HEK293 (cell line): ENCODE measurements around the gene ANKRD16.

ENCODE experiments used
- CTCF ChIA-PET: fragments of 350-600 bp; formaldehyde crosslinking; extraction: SDS; loops from one replicate; lab custom pipeline; 2021; ENCODE audit warnings: antibody characterized with exemption; lab: Yijun Ruan, JAX
- POLR2A ChIA-PET: fragments of 300-600 bp; formaldehyde crosslinking; extraction: SDS; loops from one replicate; lab custom pipeline; 2020; ENCODE audit warnings: antibody characterized with exemption, inconsistent platforms; lab: Yijun Ruan, JAX
- H3K27ac ChIP-seq: fragments of 200-500 bp; sonication (Bioruptor generic); 2 replicates; pipeline ENCODE4 v1.5.1; 2014; ENCODE audit warnings: low read depth, low read length, control low read depth, inconsistent platforms; ENCODE audit errors: extremely low read depth
- H3K36me3 ChIP-seq, 2 experiments: fragments of 200-500 bp in 1 of 2; sonication (Bioruptor generic) in 1 of 2; 1 replicate in 1 of 2; 2 replicates in 1 of 2; pipeline ENCODE4 v1.5.1; 2014 to 2017; ENCODE audit warnings: inconsistent platforms in 2 of 2, low read length in 2 of 2; ENCODE audit not compliant: control insufficient read depth in 2 of 2, insufficient read depth in 1 of 2
- H3K4me1 ChIP-seq: fragments of 200-500 bp; sonication (Bioruptor generic); 2 replicates; pipeline ENCODE4 v1.5.1; 2014; ENCODE audit warnings: mild to moderate bottlenecking, low read length, inconsistent platforms; ENCODE audit not compliant: control insufficient read depth, insufficient read depth
- H3K4me3 ChIP-seq: 2 replicates; pipeline ENCODE4 v1.5.1; 2011; ENCODE audit warnings: low read depth, mild to moderate bottlenecking, control low read depth, low read length, moderate library complexity
- H3K9me3 ChIP-seq: fragments of 200-500 bp; sonication (Bioruptor generic); 2 replicates; pipeline ENCODE4 v1.5.1; 2014; ENCODE audit warnings: low read depth, low read length, inconsistent platforms; ENCODE audit not compliant: control insufficient read depth, insufficient read depth
- FEZF1 ChIP-seq: fragments of 450-650 bp; formaldehyde crosslinking; IDR thresholded peaks from 2 replicates; pipeline ENCODE4 v1.5.1; 2016; ENCODE audit warnings: missing biosample characterization, missing genetic modification characterization
- GLI2 ChIP-seq: fragments of 450-650 bp; formaldehyde crosslinking; IDR thresholded peaks from 2 replicates; pipeline ENCODE4; 2017; ENCODE audit warnings: missing biosample characterization, missing genetic modification characterization, low read depth, borderline replicate concordance
- GLIS1 ChIP-seq: fragments of 450-650 bp; formaldehyde crosslinking; IDR thresholded peaks from 2 replicates; pipeline ENCODE4 v1.5.1; 2016; ENCODE audit warnings: missing biosample characterization, missing genetic modification characterization
- IKZF3 ChIP-seq: fragments of 450-650 bp; IDR thresholded peaks from 2 replicates; pipeline ENCODE4 v1.5.0; 2018; ENCODE audit warnings: missing biosample characterization, mild to moderate bottlenecking, missing genetic modification characterization, moderate library complexity
- PRDM1 ChIP-seq: fragments of 450-650 bp; formaldehyde crosslinking; IDR thresholded peaks from 2 replicates; pipeline ENCODE4; 2016; ENCODE audit warnings: missing biosample characterization, missing genetic modification characterization
- SCRT2 ChIP-seq: fragments of 450-650 bp; formaldehyde crosslinking; IDR thresholded peaks from 2 replicates; pipeline ENCODE4 v1.5.1; 2016; ENCODE audit warnings: missing biosample characterization, missing genetic modification characterization
- SETDB1 ChIP-seq: IDR thresholded peaks from one replicate; pipeline ENCODE4 v1.6.1; 2017; ENCODE audit warnings: mild to moderate bottlenecking, low read length, moderate library complexity, mixed read lengths; ENCODE audit not compliant: insufficient read length
- TCF7L2 ChIP-seq: IDR thresholded peaks from 2 replicates; pipeline ENCODE4 v1.6.1; 2011; ENCODE audit warnings: low read depth, mild to moderate bottlenecking, inconsistent platforms, low read length, moderate library complexity, borderline replicate concordance
- ZBTB17 ChIP-seq: fragments of 450-650 bp; formaldehyde crosslinking; IDR thresholded peaks from 2 replicates; pipeline ENCODE4 v1.5.1; 2016; ENCODE audit warnings: missing biosample characterization, missing genetic modification characterization
- ZNF112 ChIP-seq: fragments of 450-650 bp; formaldehyde crosslinking; IDR thresholded peaks from 2 replicates; pipeline ENCODE4 v1.5.0; 2017; ENCODE audit warnings: missing biosample characterization, missing genetic modification characterization
- ZNF157 ChIP-seq: fragments of 450-650 bp; formaldehyde crosslinking; IDR thresholded peaks from 2 replicates; pipeline ENCODE4 v1.5.1; 2016; ENCODE audit warnings: missing biosample characterization, missing genetic modification characterization
- ZNF175 ChIP-seq: fragments of 450-650 bp; formaldehyde crosslinking; IDR thresholded peaks from 2 replicates; pipeline ENCODE4 v1.5.1; 2016; ENCODE audit warnings: missing biosample characterization, missing genetic modification characterization
- ZNF274 ChIP-seq, 2 experiments: fragments of 200-500 bp in 1 of 2; fragments of 450-650 bp in 1 of 2; sonication (Bioruptor generic) in 1 of 2; formaldehyde crosslinking in 1 of 2; IDR thresholded peaks; 2 replicates each; pipeline versions ENCODE4 v1.5.1 to v1.6.1; 2014 to 2016; ENCODE audit warnings: borderline replicate concordance in 1 of 2, inconsistent platforms in 1 of 2, low read length in 1 of 2, missing biosample characterization in 1 of 2, missing genetic modification characterization in 1 of 2
- ZNF335 ChIP-seq: fragments of 450-650 bp; formaldehyde crosslinking; conservative IDR thresholded peaks from 2 replicates; pipeline ENCODE4 v1.5.1; 2016; ENCODE audit warnings: missing biosample characterization, missing genetic modification characterization
- ZNF366 ChIP-seq: fragments of 450-650 bp; formaldehyde crosslinking; conservative IDR thresholded peaks from 2 replicates; pipeline ENCODE4 v1.5.1; 2016; ENCODE audit warnings: missing biosample characterization, missing genetic modification characterization
- ZNF37A ChIP-seq: fragments of 450-650 bp; IDR thresholded peaks from 2 replicates; pipeline ENCODE4 v1.5.1; 2018; ENCODE audit warnings: missing biosample characterization, missing genetic modification characterization
- ZNF394 ChIP-seq: fragments of 450-650 bp; formaldehyde crosslinking; IDR thresholded peaks from 2 replicates; pipeline ENCODE4 v1.5.1; 2016; ENCODE audit warnings: missing biosample characterization, missing genetic modification characterization, mild to moderate bottlenecking, moderate library complexity, borderline replicate concordance
- ZNF426 ChIP-seq: fragments of 450-650 bp; formaldehyde crosslinking; IDR thresholded peaks from 2 replicates; pipeline ENCODE4 v1.5.1; 2017; ENCODE audit warnings: missing biosample characterization, missing genetic modification characterization, mild to moderate bottlenecking, inconsistent platforms, moderate library complexity
- ZNF473 ChIP-seq: fragments of 450-650 bp; formaldehyde crosslinking; IDR thresholded peaks from 2 replicates; pipeline ENCODE4 v1.5.1; 2017; ENCODE audit warnings: missing biosample characterization, missing genetic modification characterization
- ZNF555 ChIP-seq: fragments of 450-650 bp; formaldehyde crosslinking; conservative IDR thresholded peaks from 2 replicates; pipeline ENCODE4 v1.5.1; 2017; ENCODE audit warnings: missing biosample characterization, mild to moderate bottlenecking, missing genetic modification characterization, inconsistent platforms
- ZNF596 ChIP-seq: fragments of 450-650 bp; IDR thresholded peaks from 2 replicates; pipeline ENCODE4 v1.5.0; 2018; ENCODE audit warnings: missing biosample characterization, mild to moderate bottlenecking, missing genetic modification characterization, moderate library complexity
- ZNF776 ChIP-seq: fragments of 450-650 bp; formaldehyde crosslinking; IDR thresholded peaks from 2 replicates; pipeline ENCODE4 v1.5.0; 2017; ENCODE audit warnings: missing biosample characterization, missing genetic modification characterization, borderline replicate concordance
- ZNF777 ChIP-seq: fragments of 450-650 bp; formaldehyde crosslinking; IDR thresholded peaks from 2 replicates; pipeline ENCODE4 v1.5.1; 2017; ENCODE audit warnings: missing biosample characterization, missing genetic modification characterization, borderline replicate concordance
- TF ChIP-seq, protein P1 (sequence below): fragments of 450-650 bp; formaldehyde crosslinking; IDR thresholded peaks from 2 replicates; pipeline ENCODE4 v1.5.1; 2017; ENCODE audit warnings: missing biosample characterization, mild to moderate bottlenecking, missing genetic modification characterization, moderate library complexity
- TF ChIP-seq, protein P2 (sequence below): fragments of 450-650 bp; formaldehyde crosslinking; IDR thresholded peaks from 2 replicates; pipeline ENCODE4 v1.5.1; 2016; ENCODE audit warnings: missing biosample characterization, missing genetic modification characterization, low read depth
- TF ChIP-seq, protein P3 (sequence below): fragments of 450-650 bp; formaldehyde crosslinking; IDR thresholded peaks from 2 replicates; pipeline ENCODE4 v1.5.1; 2016; ENCODE audit warnings: missing biosample characterization, missing genetic modification characterization

ANKRD16 gene

DNA sequence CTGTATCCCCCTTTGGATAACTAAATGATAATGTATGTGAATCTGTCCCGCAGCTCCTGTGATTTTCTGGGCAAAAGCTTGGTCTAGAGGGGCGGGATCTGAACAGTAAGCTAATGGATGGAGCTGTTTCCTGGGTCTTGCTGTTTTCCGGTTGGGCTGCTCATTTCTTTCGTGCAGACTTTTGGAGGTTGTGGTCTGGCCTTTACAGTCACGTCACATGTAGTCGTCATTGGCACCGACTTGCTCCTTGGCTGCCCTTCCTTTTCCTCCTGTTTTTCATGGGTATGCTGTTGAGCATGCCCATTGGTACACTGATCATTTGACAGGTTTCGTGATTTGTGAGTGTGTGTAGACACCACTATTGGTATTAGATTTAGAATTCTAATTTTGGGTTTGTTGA is 2.3 kb upstream of the ANKRD16 start:
- Histone ChIP-seq H3K9me3 (no peaks in the 10 kb centered on the region), H3K36me3 (peaks cover 0 to 53% of the 10 kb centered on the region in 2 experiments; a peak in 2 of 3 replicates)
- POLR2A ChIA-PET: no interaction called here

DNA sequence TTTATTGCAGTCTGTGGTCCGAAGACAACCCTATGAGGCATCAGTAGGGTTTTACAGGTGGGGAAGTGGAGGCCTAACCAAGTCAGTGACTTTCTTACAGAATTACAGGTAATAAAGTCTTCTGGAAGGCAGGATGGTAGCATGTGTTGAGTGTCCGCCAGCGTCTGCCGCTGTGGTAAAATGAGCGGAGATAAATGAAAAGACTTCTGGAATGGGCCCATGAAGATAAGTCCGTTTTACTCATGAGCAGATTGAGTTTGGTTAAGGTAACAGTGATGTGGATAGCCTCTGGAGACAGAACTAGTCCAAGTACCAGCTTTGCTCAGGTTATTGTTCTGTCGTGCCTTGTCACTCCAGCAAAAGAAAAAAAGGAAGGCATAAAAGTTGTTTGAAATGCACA is 1.3 kb upstream of the ANKRD16 start:
- peak overlapping the region; percentile 61 for H3K4me3 ChIP-seq
- ChIA-PET POLR2A (interaction anchor here (0.5 to 2.1 kb wide), 5 partner anchors 10 to 225 kb away, joined by 3 to 35 read pairs (median 8); partner anchors contain the start of genes ASB13 and GDI2), CTCF (interaction anchor here (0.7 kb wide), 1 partner anchor 204 kb away, joined by 6 read pairs; no protein-coding TSS in a partner anchor)
- TF ChIP-seq ZNF596 (tag by site-specific recombination): no peak
- H3K9me3 ChIP-seq: no peaks in the 10 kb centered on the region
- H3K4me1 ChIP-seq: 0 out of 2 replicates have a peak, but pooled peaks cover 4% of the 10 kb centered on the region
- H3K27ac ChIP-seq: peak overlapping the region; percentile 16; the same call in 1 of the 2 replicates
- peaks cover 8 to 53% of the 10 kb centered on the region in 2 experiments for H3K36me3 ChIP-seq

More for the DNA sequence above, 2.3 kb upstream of the ANKRD16 start:
- CTCF ChIA-PET: interaction anchor here (0.7 kb wide), 1 partner anchor 198 kb away, joined by 3 read pairs; no protein-coding TSS in a partner anchor
- no peak for TF ChIP-seq ZNF776 (tag by site-specific recombination)
- TF ChIP-seq FEZF1: peak; percentile 48
- TF ChIP-seq, protein P1, sequence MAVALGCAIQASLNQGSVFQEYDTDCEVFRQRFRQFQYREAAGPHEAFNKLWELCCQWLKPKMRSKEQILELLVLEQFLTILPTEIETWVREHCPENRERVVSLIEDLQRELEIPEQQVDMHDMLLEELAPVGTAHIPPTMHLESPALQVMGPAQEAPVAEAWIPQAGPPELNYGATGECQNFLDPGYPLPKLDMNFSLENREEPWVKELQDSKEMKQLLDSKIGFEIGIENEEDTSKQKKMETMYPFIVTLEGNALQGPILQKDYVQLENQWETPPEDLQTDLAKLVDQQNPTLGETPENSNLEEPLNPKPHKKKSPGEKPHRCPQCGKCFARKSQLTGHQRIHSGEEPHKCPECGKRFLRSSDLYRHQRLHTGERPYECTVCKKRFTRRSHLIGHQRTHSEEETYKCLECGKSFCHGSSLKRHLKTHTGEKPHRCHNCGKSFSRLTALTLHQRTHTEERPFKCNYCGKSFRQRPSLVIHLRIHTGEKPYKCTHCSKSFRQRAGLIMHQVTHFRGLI (tag by site-specific recombination): peak; percentile 89
- no peak for TF ChIP-seq SCRT2 (tag by site-specific recombination)
- no peak for TF ChIP-seq ZNF394
- TF ChIP-seq, protein P2, sequence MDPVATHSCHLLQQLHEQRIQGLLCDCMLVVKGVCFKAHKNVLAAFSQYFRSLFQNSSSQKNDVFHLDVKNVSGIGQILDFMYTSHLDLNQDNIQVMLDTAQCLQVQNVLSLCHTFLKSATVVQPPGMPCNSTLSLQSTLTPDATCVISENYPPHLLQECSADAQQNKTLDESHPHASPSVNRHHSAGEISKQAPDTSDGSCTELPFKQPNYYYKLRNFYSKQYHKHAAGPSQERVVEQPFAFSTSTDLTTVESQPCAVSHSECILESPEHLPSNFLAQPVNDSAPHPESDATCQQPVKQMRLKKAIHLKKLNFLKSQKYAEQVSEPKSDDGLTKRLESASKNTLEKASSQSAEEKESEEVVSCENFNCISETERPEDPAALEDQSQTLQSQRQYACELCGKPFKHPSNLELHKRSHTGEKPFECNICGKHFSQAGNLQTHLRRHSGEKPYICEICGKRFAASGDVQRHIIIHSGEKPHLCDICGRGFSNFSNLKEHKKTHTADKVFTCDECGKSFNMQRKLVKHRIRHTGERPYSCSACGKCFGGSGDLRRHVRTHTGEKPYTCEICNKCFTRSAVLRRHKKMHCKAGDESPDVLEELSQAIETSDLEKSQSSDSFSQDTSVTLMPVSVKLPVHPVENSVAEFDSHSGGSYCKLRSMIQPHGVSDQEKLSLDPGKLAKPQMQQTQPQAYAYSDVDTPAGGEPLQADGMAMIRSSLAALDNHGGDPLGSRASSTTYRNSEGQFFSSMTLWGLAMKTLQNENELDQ (tag by site-specific recombination): no peak
- no peak for TF ChIP-seq ZNF157 (tag by site-specific recombination)
- no peak for TF ChIP-seq GLI2 (tag by site-specific recombination)
- TF ChIP-seq SETDB1: no peak
- Histone ChIP-seq H3K4me3 (no peak overlapping the region), H3K4me1 (0 out of 2 replicates have a peak, but pooled peaks cover 4% of the 10 kb centered on the region), H3K27ac (no peak overlapping the region)

DNA sequence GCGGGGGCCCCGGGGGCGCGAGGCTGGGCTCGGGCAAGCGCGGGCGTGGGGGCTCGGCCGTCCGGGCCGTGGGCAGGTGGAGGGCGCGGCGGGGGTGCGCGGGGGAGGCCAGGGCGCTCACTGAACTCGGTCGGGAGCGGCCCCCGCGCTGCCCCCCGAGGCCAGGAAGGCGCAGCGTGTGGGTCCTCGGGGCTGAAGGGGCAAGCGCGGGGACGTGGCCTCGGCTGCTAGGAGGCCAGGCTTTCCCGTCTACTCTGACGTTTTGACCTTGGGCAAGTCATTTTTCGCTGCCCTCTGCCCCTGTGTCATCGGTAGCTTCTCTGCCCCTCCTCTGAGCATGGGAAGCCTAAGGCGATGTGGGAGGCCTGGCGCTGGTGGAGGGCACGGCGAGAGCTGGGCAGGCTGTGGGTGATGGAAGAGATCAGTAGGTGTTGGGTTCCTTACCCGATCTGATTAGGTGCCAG is 791 bp upstream of the ANKRD16 start:
- no peaks in the 10 kb centered on the region for H3K9me3 ChIP-seq
- ChIA-PET POLR2A (interaction anchor here (0.5 to 2.1 kb wide), 24 partner anchors 9 to 1033 kb away, joined by 3 to 35 read pairs (median 4); partner anchors contain the start of genes ASB13, GDI2, PFKFB3 and TASOR2), CTCF (interaction anchor here (0.7 kb wide), 2 partner anchors 9 to 204 kb away, joined by 3 to 6 read pairs; no protein-coding TSS in a partner anchor)
- H3K36me3 ChIP-seq: peaks cover 13 to 53% of the 10 kb centered on the region in 2 experiments
- H3K4me1 ChIP-seq: 0 out of 2 replicates have a peak, but pooled peaks cover 4% of the 10 kb centered on the region
- peak overlapping the region; percentile 16; the same call in 1 of the 2 replicates for H3K27ac ChIP-seq
- peak overlapping the region; percentile 61 for H3K4me3 ChIP-seq
- TF ChIP-seq ZNF473 (tag by site-specific recombination) (no peak), IKZF3 (tag by site-specific recombination) (no peak), ZBTB17 (no peak), PRDM1 (tag by site-specific recombination) (no peak), ZNF175 (tag by site-specific recombination) (no peak), ZNF777 (tag by site-specific recombination) (no peak), ZNF426 (no peak), ZNF112 (tag by site-specific recombination) (no peak), ZNF274 (IDR thresholded peaks at IDR 0.05; ENCODE audit: low read length) (no peak), ZNF274 (tag by site-specific recombination; IDR thresholded peaks at IDR 0.05; ENCODE audit: borderline replicate concordance) (no peak), TCF7L2 (no peak), ZNF37A (tag by site-specific recombination) (no peak), ZNF366 (tag by site-specific recombination) (no peak), ZNF555 (no peak), ZNF335 (tag by site-specific recombination) (peak; percentile 66), GLIS1 (peak; percentile 92)
- TF ChIP-seq, protein P3, sequence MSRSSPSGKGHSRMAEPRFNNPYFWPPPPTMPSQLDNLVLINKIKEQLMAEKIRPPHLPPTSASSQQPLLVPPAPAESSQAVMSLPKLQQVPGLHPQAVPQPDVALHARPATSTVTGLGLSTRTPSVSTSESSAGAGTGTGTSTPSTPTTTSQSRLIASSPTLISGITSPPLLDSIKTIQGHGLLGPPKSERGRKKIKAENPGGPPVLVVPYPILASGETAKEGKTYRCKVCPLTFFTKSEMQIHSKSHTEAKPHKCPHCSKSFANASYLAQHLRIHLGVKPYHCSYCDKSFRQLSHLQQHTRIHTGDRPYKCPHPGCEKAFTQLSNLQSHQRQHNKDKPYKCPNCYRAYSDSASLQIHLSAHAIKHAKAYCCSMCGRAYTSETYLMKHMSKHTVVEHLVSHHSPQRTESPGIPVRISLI (tag by site-specific recombination): no peak
